ENCODE results near the gene MAP4K5. TPM values are rescaled to one million over a fixed set of nuclear protein-coding genes. Genes with fewer than 3 reads are reported as not detected.
"Not testable (repeated sequence)": the region's sequence is repeated elsewhere in the genome, so short reads cannot be mapped to it uniquely, and the experiment has no call there.

The MAP4K5 gene
- total RNA-seq, 1 experiment from 2014 or later, result 73.5 TPM

- Histone ChIP-seq H3K4me1 (ENCODE audit: low read length) (peaks cover 18% of the 10 kb centered on the region), H3K79me2 (ENCODE audit: low read length) (no peaks in the 10 kb centered on the region), H3K4me3 (ENCODE audit: low read length) (peak within 1 kb of the TSS; percentile 73), H2AFZ (ENCODE audit: low read length) (peak within 1 kb of the TSS; percentile 93), H3K9ac (ENCODE audit: low read length) (peak within 1 kb of the TSS; percentile 60), H4K20me1 (ENCODE audit: insufficient read depth, low read depth, low read length) (no peaks in the 10 kb centered on the region), H3K4me2 (ENCODE audit: low read depth, low read length, poor library complexity, severe bottlenecking) (peak within 1 kb of the TSS; percentile 94), H3K27me3 (ENCODE audit: low read length) (peaks cover 6% of the 10 kb centered on the region; the same call in 1 of the 2 replicates), H3K36me3 (ENCODE audit: insufficient read depth, low read length) (no peaks in the 10 kb centered on the region), H3K27ac (ENCODE audit: low read length) (no peak within 1 kb of the TSS), H3K9me3 (ENCODE audit: low read length) (no peaks in the 10 kb centered on the region), H3K9me2 (replicated peaks; ENCODE audit: insufficient read depth, low read length) (no peaks in the 10 kb centered on the region)
- DNase-seq, result peak; percentile 74
Measured at GRCh38 chr14:50559990-50560930, 27.9 kb upstream of the MAP4K5 start, which contains the start of gene ATL1. ATL1 (plus strand) TSS chr14:50560145; CDS start chr14:50560266, 121 bp downstream.

- not testable (repeated sequence) for H2AFZ ChIP-seq (ENCODE audit: low read length); H3K4me3 ChIP-seq (ENCODE audit: low read length); H3K27me3 ChIP-seq (ENCODE audit: low read length); DNase-seq; H3K79me2 ChIP-seq (ENCODE audit: low read length); H3K36me3 ChIP-seq (ENCODE audit: insufficient read depth, low read length); H4K20me1 ChIP-seq (ENCODE audit: insufficient read depth, low read depth, low read length); H3K9me2 ChIP-seq (replicated peaks; ENCODE audit: insufficient read depth, low read length); H3K9ac ChIP-seq (ENCODE audit: low read length); H3K4me2 ChIP-seq (ENCODE audit: low read depth, low read length, poor library complexity, severe bottlenecking); H3K4me1 ChIP-seq (ENCODE audit: low read length); H3K9me3 ChIP-seq (ENCODE audit: low read length); H3K27ac ChIP-seq (ENCODE audit: low read length)
Measured at GRCh38 chr14:50552796-50553195, 20.4 kb upstream of the MAP4K5 start.

GRCh38 chr14:50551877-50552276 is 19.5 kb upstream of the MAP4K5 start:
- Histone ChIP-seq H3K79me2 (ENCODE audit: low read length) (no peaks in the 10 kb centered on the region), H3K4me2 (ENCODE audit: low read depth, low read length, poor library complexity, severe bottlenecking) (no peak overlapping the region), H3K4me1 (ENCODE audit: low read length) (peaks cover 7% of the 10 kb centered on the region), H2AFZ (ENCODE audit: low read length) (no peak overlapping the region), H3K27me3 (ENCODE audit: low read length) (no peaks in the 10 kb centered on the region), H3K9me2 (replicated peaks; ENCODE audit: insufficient read depth, low read length) (no peaks in the 10 kb centered on the region), H3K9ac (ENCODE audit: low read length) (no peak overlapping the region), H3K27ac (ENCODE audit: low read length) (no peak overlapping the region), H3K36me3 (ENCODE audit: insufficient read depth, low read length) (no peaks in the 10 kb centered on the region), H4K20me1 (ENCODE audit: insufficient read depth, low read depth, low read length) (no peaks in the 10 kb centered on the region), H3K9me3 (ENCODE audit: low read length) (no peaks in the 10 kb centered on the region), H3K4me3 (ENCODE audit: low read length) (no peak overlapping the region)
- peak; percentile 57 for DNase-seq

GRCh38 chr14:50550294-50550693 is 17.9 kb upstream of the MAP4K5 start:
- H3K79me2 ChIP-seq (ENCODE audit: low read length), result no peaks in the 10 kb centered on the region
- H3K9ac ChIP-seq (ENCODE audit: low read length), result no peak overlapping the region
- H2AFZ ChIP-seq (ENCODE audit: low read length), result no peak overlapping the region
- H3K9me2 ChIP-seq (replicated peaks; ENCODE audit: insufficient read depth, low read length), result no peaks in the 10 kb centered on the region
- no peaks in the 10 kb centered on the region for H3K36me3 ChIP-seq (ENCODE audit: insufficient read depth, low read length)
- no peak overlapping the region for H3K27ac ChIP-seq (ENCODE audit: low read length)
- H3K4me3 ChIP-seq (ENCODE audit: low read length), result no peak overlapping the region
- H3K4me2 ChIP-seq (ENCODE audit: low read depth, low read length, poor library complexity, severe bottlenecking), result no peak overlapping the region
- H4K20me1 ChIP-seq (ENCODE audit: insufficient read depth, low read depth, low read length), result no peaks in the 10 kb centered on the region
- no peaks in the 10 kb centered on the region for H3K9me3 ChIP-seq (ENCODE audit: low read length)
- peaks cover 7% of the 10 kb centered on the region for H3K4me1 ChIP-seq (ENCODE audit: low read length)
- no peak for DNase-seq
- H3K27me3 ChIP-seq (ENCODE audit: low read length), result no peaks in the 10 kb centered on the region

GRCh38 chr14:50545618-50546017 is 13.2 kb upstream of the MAP4K5 start:
- H3K4me3 ChIP-seq (ENCODE audit: low read length), result no peak overlapping the region
- no peaks in the 10 kb centered on the region for H3K36me3 ChIP-seq (ENCODE audit: insufficient read depth, low read length)
- no peak overlapping the region for H3K9ac ChIP-seq (ENCODE audit: low read length)
- H3K4me2 ChIP-seq (ENCODE audit: low read depth, low read length, poor library complexity, severe bottlenecking), result no peak overlapping the region
- H3K4me1 ChIP-seq (ENCODE audit: low read length), result peaks cover 5% of the 10 kb centered on the region; the same call in 1 of the 2 replicates
- H3K9me3 ChIP-seq (ENCODE audit: low read length), result no peaks in the 10 kb centered on the region
- H3K27me3 ChIP-seq (ENCODE audit: low read length), result no peaks in the 10 kb centered on the region
- no peak overlapping the region for H3K27ac ChIP-seq (ENCODE audit: low read length)
- no peak for DNase-seq
- H2AFZ ChIP-seq (ENCODE audit: low read length), result no peak overlapping the region
- H4K20me1 ChIP-seq (ENCODE audit: insufficient read depth, low read depth, low read length), result no peaks in the 10 kb centered on the region
- no peaks in the 10 kb centered on the region for H3K9me2 ChIP-seq (replicated peaks; ENCODE audit: insufficient read depth, low read length)
- H3K79me2 ChIP-seq (ENCODE audit: low read length), result no peaks in the 10 kb centered on the region

GRCh38 chr14:50544911-50545310 is 12.5 kb upstream of the MAP4K5 start:
- Histone ChIP-seq H2AFZ (ENCODE audit: low read length) (no peak overlapping the region), H3K9me2 (replicated peaks; ENCODE audit: insufficient read depth, low read length) (no peaks in the 10 kb centered on the region), H3K79me2 (ENCODE audit: low read length) (no peaks in the 10 kb centered on the region), H4K20me1 (ENCODE audit: insufficient read depth, low read depth, low read length) (no peaks in the 10 kb centered on the region), H3K27me3 (ENCODE audit: low read length) (no peaks in the 10 kb centered on the region), H3K9ac (ENCODE audit: low read length) (no peak overlapping the region), H3K9me3 (ENCODE audit: low read length) (no peaks in the 10 kb centered on the region), H3K4me3 (ENCODE audit: low read length) (no peak overlapping the region), H3K4me1 (ENCODE audit: low read length) (peaks cover 5% of the 10 kb centered on the region; the same call in 1 of the 2 replicates), H3K27ac (ENCODE audit: low read length) (no peak overlapping the region), H3K4me2 (ENCODE audit: low read depth, low read length, poor library complexity, severe bottlenecking) (no peak overlapping the region), H3K36me3 (ENCODE audit: insufficient read depth, low read length) (no peaks in the 10 kb centered on the region)
- DNase-seq, result no peak

- no peaks in the 10 kb centered on the region for H3K9me3 ChIP-seq (ENCODE audit: low read length)
- H3K27ac ChIP-seq (ENCODE audit: low read length), result no peak overlapping the region
- H2AFZ ChIP-seq (ENCODE audit: low read length), result no peak overlapping the region
- DNase-seq, result peak; percentile 84
- H3K36me3 ChIP-seq (ENCODE audit: insufficient read depth, low read length), result no peaks in the 10 kb centered on the region
- H3K4me1 ChIP-seq (ENCODE audit: low read length), result peaks cover 5% of the 10 kb centered on the region; the same call in 1 of the 2 replicates
- H4K20me1 ChIP-seq (ENCODE audit: insufficient read depth, low read depth, low read length), result no peaks in the 10 kb centered on the region
- no peak overlapping the region for H3K4me2 ChIP-seq (ENCODE audit: low read depth, low read length, poor library complexity, severe bottlenecking)
- H3K9ac ChIP-seq (ENCODE audit: low read length), result no peak overlapping the region
- no peaks in the 10 kb centered on the region for H3K79me2 ChIP-seq (ENCODE audit: low read length)
- H3K4me3 ChIP-seq (ENCODE audit: low read length), result no peak overlapping the region
- no peaks in the 10 kb centered on the region for H3K9me2 ChIP-seq (replicated peaks; ENCODE audit: insufficient read depth, low read length)
- no peaks in the 10 kb centered on the region for H3K27me3 ChIP-seq (ENCODE audit: low read length)
Measured at GRCh38 chr14:50542941-50543418, 10.6 kb upstream of the MAP4K5 start.

GRCh38 chr14:50541159-50541567 is 8.8 kb upstream of the MAP4K5 start:
- H3K27me3 ChIP-seq (ENCODE audit: low read length), result no peaks in the 10 kb centered on the region
- no peaks in the 10 kb centered on the region for H3K9me2 ChIP-seq (replicated peaks; ENCODE audit: insufficient read depth, low read length)
- peaks cover 5% of the 10 kb centered on the region; the same call in 1 of the 2 replicates for H3K4me1 ChIP-seq (ENCODE audit: low read length)
- no peak overlapping the region for H3K9ac ChIP-seq (ENCODE audit: low read length)
- no peak for DNase-seq
- no peak overlapping the region for H3K27ac ChIP-seq (ENCODE audit: low read length)
- H4K20me1 ChIP-seq (ENCODE audit: insufficient read depth, low read depth, low read length), result no peaks in the 10 kb centered on the region
- H3K4me3 ChIP-seq (ENCODE audit: low read length), result no peak overlapping the region
- no peaks in the 10 kb centered on the region for H3K79me2 ChIP-seq (ENCODE audit: low read length)
- no peaks in the 10 kb centered on the region for H3K36me3 ChIP-seq (ENCODE audit: insufficient read depth, low read length)
- H3K9me3 ChIP-seq (ENCODE audit: low read length), result no peaks in the 10 kb centered on the region
- no peak overlapping the region for H2AFZ ChIP-seq (ENCODE audit: low read length)
- H3K4me2 ChIP-seq (ENCODE audit: low read depth, low read length, poor library complexity, severe bottlenecking), result no peak overlapping the region

All from Karpas-422 (cell line).